Measurements from ENCODE around the gene CACNB4. TPM values are rescaled to one million over a fixed set of nuclear protein-coding genes. Genes with fewer than 3 reads are reported as not detected.

CACNB4 gene
- total RNA-seq, 1 experiment from 2014 or later: 2.0 TPM

GRCh38 chr2:151799886-151800292 lies 299.0 kb downstream of the CACNB4 start:
- Histone ChIP-seq H3K9me3 (ENCODE audit: control insufficient read depth in 1 of 2, insufficient read depth in 1 of 2, low read depth in 1 of 2, low read length in 2 of 2) (no peaks in the 10 kb centered on the region), H4K20me1 (ENCODE audit: insufficient read depth) (peaks cover 8% of the 10 kb centered on the region; the same call in 1 of the 2 replicates), H3K9ac (ENCODE audit: low read length) (no peak overlapping the region), H3K4me2 (ENCODE audit: low read length) (no peak overlapping the region), H3K9me2 (ENCODE audit: insufficient read depth) (no peaks in the 10 kb centered on the region), H3K4me3 (replicated peaks in 1 of 2; ENCODE audit: low read depth in 1 of 2, low read length in 2 of 2) (no peak overlapping the region), H3K79me2 (ENCODE audit: insufficient read depth, low read length) (no peaks in the 10 kb centered on the region), H3K27me3 (ENCODE audit: insufficient read depth, low read length) (no peaks in the 10 kb centered on the region), H3K4me1 (ENCODE audit: control insufficient read depth in 1 of 2, insufficient read depth in 2 of 2, low read length in 2 of 2) (peaks cover 8 to 24% of the 10 kb centered on the region in 2 experiments), H3K27ac (ENCODE audit: low read depth, low read length) (no peak overlapping the region), H2AFZ (ENCODE audit: low read depth, low read length, poor library complexity, severe bottlenecking) (no peak overlapping the region), H3K36me3 (ENCODE audit: control insufficient read depth in 1 of 2, insufficient read depth in 2 of 2, low read length in 2 of 2) (peaks cover 0 to 11% of the 10 kb centered on the region in 2 experiments; a peak in 3 of 4 replicates)
- ATAC-seq (no peak), DNase-seq (ENCODE audit: low read depth, low spot score) (no peak)
- no peak for TF ChIP-seq EZH2phosphoT487 (IDR thresholded peaks at IDR 0.05; ENCODE audit: borderline replicate concordance)
- TF ChIP-seq EZH2 (IDR thresholded peaks at IDR 0.05): no peak
- TF ChIP-seq CEBPB (IDR thresholded peaks at IDR 0.05; ENCODE audit: low read depth): no peak
- no peak for TF ChIP-seq SIN3A (IDR thresholded peaks at IDR 0.05; ENCODE audit: low read depth)
- TF ChIP-seq POLR2A (IDR thresholded peaks at IDR 0.05; ENCODE audit: borderline replicate concordance, extremely low read depth, insufficient read depth, insufficient read length): no peak
- no peak for TF ChIP-seq CBX3 (IDR thresholded peaks at IDR 0.05; ENCODE audit: low read depth)
- TF ChIP-seq ZBTB33 (IDR thresholded peaks at IDR 0.05; ENCODE audit: extremely low read depth, insufficient replicate concordance, low read length): no peak
- no peak for TF ChIP-seq YY1 (IDR thresholded peaks at IDR 0.05; ENCODE audit: extremely low read depth, insufficient replicate concordance, low read depth, low read length)
- no peak for TF ChIP-seq SRF (IDR thresholded peaks at IDR 0.05; ENCODE audit: low read depth)
- TF ChIP-seq JUND (IDR thresholded peaks at IDR 0.05): no peak
- TF ChIP-seq EGR1 (IDR thresholded peaks at IDR 0.05; ENCODE audit: low read depth): no peak
- TF ChIP-seq CTCF (IDR thresholded peaks at IDR 0.05 in 2 of 3, conservative IDR thresholded peaks at IDR 0.05 in 1 of 3; ENCODE audit: borderline replicate concordance in 1 of 3, insufficient read depth in 1 of 3, low read depth in 2 of 3, low read length in 2 of 3): no peak
- no peak for TF ChIP-seq ZNF274 (IDR thresholded peaks at IDR 0.05; ENCODE audit: low read depth, low read length)
- no peak for TF ChIP-seq MAX (IDR thresholded peaks at IDR 0.05)
- no peak for TF ChIP-seq TCF7L2 (IDR thresholded peaks at IDR 0.05; ENCODE audit: borderline replicate concordance, extremely low read depth, insufficient read depth, insufficient read length)
- no peak for TF ChIP-seq RAD21 (IDR thresholded peaks at IDR 0.05; ENCODE audit: low read depth)
- TF ChIP-seq POLR2AphosphoS5 (IDR thresholded peaks at IDR 0.05; ENCODE audit: low read depth, low read length): no peak
- no peak for TF ChIP-seq ZFX (IDR thresholded peaks at IDR 0.05)
- TF ChIP-seq SP1 (IDR thresholded peaks at IDR 0.05; ENCODE audit: low read depth): no peak
- BruUV-seq (replicated peaks): no TSS peak
- RAD21 ChIA-PET (ENCODE audit: low non-redundant PET in 1 of 2, low total read pairs in 2 of 2, uncharacterized antibody in 2 of 2, unreplicated experiment in 2 of 2): no interaction called here
- CTCF ChIA-PET: interaction anchor here (1.4 kb wide), 1 partner anchor 8 kb away, joined by 3 read pairs; no protein-coding TSS in a partner anchor
- intact Hi-C loops (cut with micrococcal nuclease): no loop called here
- POLR2A ChIA-PET: no interaction called here

All from HCT116 (cell line).